Stomach (tissue), 4 donors: ENCODE data around the gene PGBD5.

Experiments used
- CTCF ChIP-seq, 7 experiments: fragments of 450-650 bp in 4 of 7; fragments of 200-600 bp in 3 of 7; sonication (generic) in 3 of 7; IDR thresholded peaks; one replicate each; pipeline ENCODE4 v1.5.1; 2016 to 2019; ENCODE audit warnings: antibody characterized with exemption in 7 of 7, control low read depth in 2 of 7, mild to moderate bottlenecking in 1 of 7
- POLR2A ChIP-seq, 4 donors: fragments of 450-650 bp; IDR thresholded peaks; one replicate each; pipeline ENCODE4 v1.6.1; 2016; ENCODE audit warnings: antibody characterized with exemption in 4 of 4, control low read depth in 2 of 4, mild to moderate bottlenecking in 1 of 4, moderate library complexity in 1 of 4
- POLR2AphosphoS5 ChIP-seq, 3 donors: sonication (generic); formaldehyde crosslinking; IDR thresholded peaks; one replicate each; pipeline ENCODE4 v1.6.1; 2016; ENCODE audit warnings: antibody characterized with exemption in 3 of 3

GRCh38 chr1:230458509-230458908 is 32.4 kb upstream of the PGBD5 start:
- no peak for TF ChIP-seq POLR2AphosphoS5 (IDR thresholded peaks at IDR 0.05)
- TF ChIP-seq CTCF (IDR thresholded peaks at IDR 0.05): no peak
- TF ChIP-seq POLR2A (IDR thresholded peaks at IDR 0.05): no peak
